Neural cell (in vitro differentiated cells): ENCODE data around the gene OXNAD1. TPM values are rescaled to one million over a fixed set of nuclear protein-coding genes. Genes with fewer than 3 reads are reported as not detected.

Experiments used
- H2AFZ ChIP-seq: fragments of 200-600, 300-800 bp; sonication (generic), shearing (Covaris generic); 2 replicates; pipeline ENCODE4 v1.6.0; 2014; ENCODE audit warnings: low read depth, mild to moderate bottlenecking, antibody characterized with exemption, low read length, moderate library complexity
- H3F3A ChIP-seq: fragments of 200-600 bp; shearing (Covaris generic); 2 replicates; pipeline ENCODE4 v1.6.1; 2016; ENCODE audit warnings: mild to moderate bottlenecking, moderate library complexity, mixed read lengths, antibody characterized with exemption, low read length; ENCODE audit not compliant: insufficient read depth, poor library complexity, severe bottlenecking
- H3K27ac ChIP-seq: fragments of 200-600, 300-800 bp; sonication (generic), shearing (Covaris generic); 2 replicates; pipeline ENCODE4 v1.5.1; 2014; ENCODE audit warnings: mild to moderate bottlenecking, low read length, moderate library complexity
- H3K27me3 ChIP-seq: fragments of 300-800, 200-600 bp; sonication (generic), shearing (Covaris generic); 2 replicates; pipeline ENCODE4 v1.6.0; 2014; ENCODE audit warnings: mild to moderate bottlenecking, low read depth, low read length, moderate library complexity; ENCODE audit not compliant: insufficient read depth
- H3K36me3 ChIP-seq: fragments of 300-800, 200-600 bp; sonication (generic), shearing (Covaris generic); 2 replicates; pipeline ENCODE4 v1.5.1; 2014; ENCODE audit warnings: mild to moderate bottlenecking, antibody characterized with exemption, low read length, moderate library complexity; ENCODE audit not compliant: insufficient read depth
- H3K4me2 ChIP-seq: fragments of 300-800, 200-600 bp; sonication (generic), shearing (Covaris generic); 2 replicates; pipeline ENCODE4 v1.6.0; 2014; ENCODE audit warnings: mild to moderate bottlenecking, low read length
- H3K4me3 ChIP-seq: fragments of 300-800, 200-600 bp; sonication (generic), shearing (Covaris generic); 2 replicates; pipeline ENCODE4 v1.5.1; 2014; ENCODE audit warnings: mild to moderate bottlenecking, low read length, moderate library complexity
- H3K79me2 ChIP-seq: fragments of 200-600 bp; shearing (Covaris generic); replicated peaks from 2 replicates; pipeline ENCODE4 v1.6.0; 2014; ENCODE audit warnings: mild to moderate bottlenecking, low read length, moderate library complexity; ENCODE audit not compliant: insufficient read depth
- H3K9ac ChIP-seq: fragments of 300-800, 200-600 bp; sonication (generic), shearing (Covaris generic); 2 replicates; pipeline ENCODE4 v1.6.1; 2016; ENCODE audit warnings: mild to moderate bottlenecking, low read length, mixed read lengths
- H3K9me2 ChIP-seq: fragments of 200-600 bp; shearing (Covaris generic); 2 replicates; pipeline ENCODE4 v1.6.1; 2016; ENCODE audit warnings: mild to moderate bottlenecking, low read length, mixed read lengths; ENCODE audit not compliant: insufficient read depth
- H3K9me3 ChIP-seq: fragments of 200-600, 300-800 bp; sonication (generic), shearing (Covaris generic); 2 replicates; pipeline ENCODE4 v1.6.1; 2016; ENCODE audit warnings: mild to moderate bottlenecking, mixed run types, low read length, moderate library complexity, mixed read lengths
- H4K20me1 ChIP-seq: fragments of 200-600 bp; shearing (Covaris generic); 2 replicates; pipeline ENCODE4 v1.6.1; 2016; ENCODE audit warnings: mild to moderate bottlenecking, mixed run types; ENCODE audit not compliant: insufficient read depth
- EP300 ChIP-seq: fragments of 450-650 bp; conservative IDR thresholded peaks from 2 replicates; pipeline ENCODE4 v1.6.1; 2014; ENCODE audit warnings: antibody characterized with exemption, mild to moderate bottlenecking, moderate library complexity; ENCODE audit not compliant: poor library complexity, severe bottlenecking
- EZH2 ChIP-seq: fragments of 200-600, 300-800 bp; shearing (Covaris generic), sonication (generic); IDR thresholded peaks from 2 replicates; pipeline ENCODE4 v1.6.1; 2014; ENCODE audit warnings: antibody characterized with exemption, low read length, borderline replicate concordance, mild to moderate bottlenecking; ENCODE audit not compliant: insufficient read depth, poor library complexity, severe bottlenecking
- MXI1 ChIP-seq: fragments of 450-650 bp; conservative IDR thresholded peaks from 2 replicates; pipeline ENCODE4 v1.6.1; 2014; ENCODE audit warnings: antibody characterized with exemption, mild to moderate bottlenecking; ENCODE audit not compliant: poor library complexity, severe bottlenecking
- POLR2AphosphoS5 ChIP-seq: IDR thresholded peaks from 2 replicates; pipeline ENCODE4 v1.6.1; 2012
- RAD21 ChIP-seq: fragments of 450-650 bp; conservative IDR thresholded peaks from 2 replicates; pipeline ENCODE4 v1.6.1; 2014; ENCODE audit warnings: antibody characterized with exemption, mild to moderate bottlenecking, moderate library complexity
- SMC3 ChIP-seq: fragments of 450-650 bp; conservative IDR thresholded peaks from 2 replicates; pipeline ENCODE4 v1.6.1; 2014; ENCODE audit warnings: antibody characterized with exemption, mild to moderate bottlenecking, moderate library complexity; ENCODE audit not compliant: poor library complexity
- polyA plus RNA-seq: library from polyadenylated mRNA; depleted of rRNA; stranded (reverse); fragments of >200 nt; gene quantifications from 2 replicates; pipeline ENCODE4 v1.2.3, GENCODE V29; 2014
- TF ChIP-seq, protein P1 (sequence below): IDR thresholded peaks from 2 replicates; pipeline ENCODE4 v1.6.1; 2012; ENCODE audit warnings: borderline replicate concordance
- TF ChIP-seq, protein P2 (sequence below): fragments of 450-650 bp; IDR thresholded peaks from 2 replicates; pipeline ENCODE4 v1.5.1; 2014; ENCODE audit warnings: antibody characterized with exemption, mild to moderate bottlenecking, moderate library complexity; ENCODE audit not compliant: poor library complexity, severe bottlenecking

Gene OXNAD1
- polyA plus RNA-seq, 1 donor from 2014 or later, result 16.4 TPM

DNA sequence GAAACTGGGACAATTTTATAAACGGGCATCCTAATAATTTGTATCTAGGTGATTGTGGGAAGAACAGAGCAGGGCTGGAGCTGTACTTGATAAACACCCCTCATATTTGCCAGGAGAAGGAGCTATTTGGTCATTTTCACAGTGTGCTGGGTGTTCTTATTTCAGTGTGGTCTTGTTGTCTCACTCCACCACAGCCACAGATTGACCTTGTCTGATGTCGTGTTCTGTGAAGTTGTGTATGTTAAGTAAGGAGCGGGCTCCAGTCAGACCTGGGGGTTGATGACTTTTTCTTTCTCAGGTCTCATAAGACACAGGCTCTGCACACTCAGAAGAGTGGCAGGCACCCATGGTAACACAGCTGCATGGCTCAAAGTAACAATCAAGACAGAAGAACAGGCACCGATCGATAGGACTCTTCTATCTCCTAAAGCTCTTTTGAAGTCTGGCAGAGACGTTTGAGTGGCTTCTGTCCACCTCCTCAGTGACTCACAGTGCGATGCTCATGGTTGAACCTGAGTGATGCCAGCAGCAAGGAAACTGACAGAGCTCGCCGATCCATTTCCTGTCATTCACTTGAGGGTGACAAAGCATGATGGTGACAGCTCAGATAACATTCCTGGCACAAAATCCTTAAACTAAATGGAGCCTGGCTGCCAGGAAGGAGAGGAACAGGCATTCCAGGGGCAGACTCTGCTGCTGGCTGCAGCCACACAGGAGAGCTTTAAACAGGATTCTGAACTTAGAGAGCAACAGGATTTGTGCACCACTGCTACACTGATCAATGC lies 21.1 kb upstream of the OXNAD1 start:
- no peaks in the 10 kb centered on the region for H3K9me2 ChIP-seq
- H3F3A ChIP-seq, result no peaks in the 10 kb centered on the region
- TF ChIP-seq RAD21, result no peak
- no peak for TF ChIP-seq SMC3
- TF ChIP-seq, protein P1, sequence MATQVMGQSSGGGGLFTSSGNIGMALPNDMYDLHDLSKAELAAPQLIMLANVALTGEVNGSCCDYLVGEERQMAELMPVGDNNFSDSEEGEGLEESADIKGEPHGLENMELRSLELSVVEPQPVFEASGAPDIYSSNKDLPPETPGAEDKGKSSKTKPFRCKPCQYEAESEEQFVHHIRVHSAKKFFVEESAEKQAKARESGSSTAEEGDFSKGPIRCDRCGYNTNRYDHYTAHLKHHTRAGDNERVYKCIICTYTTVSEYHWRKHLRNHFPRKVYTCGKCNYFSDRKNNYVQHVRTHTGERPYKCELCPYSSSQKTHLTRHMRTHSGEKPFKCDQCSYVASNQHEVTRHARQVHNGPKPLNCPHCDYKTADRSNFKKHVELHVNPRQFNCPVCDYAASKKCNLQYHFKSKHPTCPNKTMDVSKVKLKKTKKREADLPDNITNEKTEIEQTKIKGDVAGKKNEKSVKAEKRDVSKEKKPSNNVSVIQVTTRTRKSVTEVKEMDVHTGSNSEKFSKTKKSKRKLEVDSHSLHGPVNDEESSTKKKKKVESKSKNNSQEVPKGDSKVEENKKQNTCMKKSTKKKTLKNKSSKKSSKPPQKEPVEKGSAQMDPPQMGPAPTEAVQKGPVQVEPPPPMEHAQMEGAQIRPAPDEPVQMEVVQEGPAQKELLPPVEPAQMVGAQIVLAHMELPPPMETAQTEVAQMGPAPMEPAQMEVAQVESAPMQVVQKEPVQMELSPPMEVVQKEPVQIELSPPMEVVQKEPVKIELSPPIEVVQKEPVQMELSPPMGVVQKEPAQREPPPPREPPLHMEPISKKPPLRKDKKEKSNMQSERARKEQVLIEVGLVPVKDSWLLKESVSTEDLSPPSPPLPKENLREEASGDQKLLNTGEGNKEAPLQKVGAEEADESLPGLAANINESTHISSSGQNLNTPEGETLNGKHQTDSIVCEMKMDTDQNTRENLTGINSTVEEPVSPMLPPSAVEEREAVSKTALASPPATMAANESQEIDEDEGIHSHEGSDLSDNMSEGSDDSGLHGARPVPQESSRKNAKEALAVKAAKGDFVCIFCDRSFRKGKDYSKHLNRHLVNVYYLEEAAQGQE, result no peak
- no peak for TF ChIP-seq POLR2AphosphoS5
- no peaks in the 10 kb centered on the region for H4K20me1 ChIP-seq
- H3K9me3 ChIP-seq, result no peaks in the 10 kb centered on the region
- no peak overlapping the region for H3K9ac ChIP-seq
- no peak overlapping the region for H3K4me3 ChIP-seq
- H3K4me2 ChIP-seq, result no peak overlapping the region
- no peaks in the 10 kb centered on the region for H3K79me2 ChIP-seq
- no peak overlapping the region for H2AFZ ChIP-seq
- no peak overlapping the region for H3K27ac ChIP-seq
- no peaks in the 10 kb centered on the region for H3K27me3 ChIP-seq
- no peaks in the 10 kb centered on the region for H3K36me3 ChIP-seq

DNA sequence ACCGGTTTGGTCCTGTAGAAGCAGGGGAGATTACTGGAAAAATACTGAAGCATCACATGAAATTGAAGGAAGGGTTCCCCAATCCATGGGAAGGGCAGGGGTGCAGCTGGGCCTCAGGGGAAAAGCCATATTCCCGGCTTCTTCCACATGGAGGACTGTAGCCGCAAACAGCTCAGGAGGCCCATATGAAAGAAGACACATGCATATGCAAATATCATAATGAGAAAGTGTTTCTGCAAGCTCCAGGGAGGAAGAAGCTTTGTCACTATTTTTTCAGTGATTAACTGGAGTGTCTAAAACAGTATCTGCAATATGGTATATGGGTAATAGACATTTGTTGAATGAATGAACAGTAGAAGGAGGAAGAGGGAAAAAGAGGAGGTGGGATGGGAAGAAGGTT lies 19.4 kb upstream of the OXNAD1 start:
- H3K4me3 ChIP-seq, result no peak overlapping the region
- TF ChIP-seq SMC3, result no peak
- TF ChIP-seq, protein P2, sequence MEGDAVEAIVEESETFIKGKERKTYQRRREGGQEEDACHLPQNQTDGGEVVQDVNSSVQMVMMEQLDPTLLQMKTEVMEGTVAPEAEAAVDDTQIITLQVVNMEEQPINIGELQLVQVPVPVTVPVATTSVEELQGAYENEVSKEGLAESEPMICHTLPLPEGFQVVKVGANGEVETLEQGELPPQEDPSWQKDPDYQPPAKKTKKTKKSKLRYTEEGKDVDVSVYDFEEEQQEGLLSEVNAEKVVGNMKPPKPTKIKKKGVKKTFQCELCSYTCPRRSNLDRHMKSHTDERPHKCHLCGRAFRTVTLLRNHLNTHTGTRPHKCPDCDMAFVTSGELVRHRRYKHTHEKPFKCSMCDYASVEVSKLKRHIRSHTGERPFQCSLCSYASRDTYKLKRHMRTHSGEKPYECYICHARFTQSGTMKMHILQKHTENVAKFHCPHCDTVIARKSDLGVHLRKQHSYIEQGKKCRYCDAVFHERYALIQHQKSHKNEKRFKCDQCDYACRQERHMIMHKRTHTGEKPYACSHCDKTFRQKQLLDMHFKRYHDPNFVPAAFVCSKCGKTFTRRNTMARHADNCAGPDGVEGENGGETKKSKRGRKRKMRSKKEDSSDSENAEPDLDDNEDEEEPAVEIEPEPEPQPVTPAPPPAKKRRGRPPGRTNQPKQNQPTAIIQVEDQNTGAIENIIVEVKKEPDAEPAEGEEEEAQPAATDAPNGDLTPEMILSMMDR, result no peak
- no peaks in the 10 kb centered on the region for H3K9me3 ChIP-seq
- no peaks in the 10 kb centered on the region for H4K20me1 ChIP-seq
- no peak overlapping the region for H3K9ac ChIP-seq
- H3K36me3 ChIP-seq, result no peaks in the 10 kb centered on the region
- H3K27ac ChIP-seq, result no peak overlapping the region
- H2AFZ ChIP-seq, result no peak overlapping the region
- no peaks in the 10 kb centered on the region for H3F3A ChIP-seq
- H3K79me2 ChIP-seq, result no peaks in the 10 kb centered on the region
- H3K27me3 ChIP-seq, result no peaks in the 10 kb centered on the region
- H3K9me2 ChIP-seq, result no peaks in the 10 kb centered on the region
- H3K4me2 ChIP-seq, result no peak overlapping the region

DNA sequence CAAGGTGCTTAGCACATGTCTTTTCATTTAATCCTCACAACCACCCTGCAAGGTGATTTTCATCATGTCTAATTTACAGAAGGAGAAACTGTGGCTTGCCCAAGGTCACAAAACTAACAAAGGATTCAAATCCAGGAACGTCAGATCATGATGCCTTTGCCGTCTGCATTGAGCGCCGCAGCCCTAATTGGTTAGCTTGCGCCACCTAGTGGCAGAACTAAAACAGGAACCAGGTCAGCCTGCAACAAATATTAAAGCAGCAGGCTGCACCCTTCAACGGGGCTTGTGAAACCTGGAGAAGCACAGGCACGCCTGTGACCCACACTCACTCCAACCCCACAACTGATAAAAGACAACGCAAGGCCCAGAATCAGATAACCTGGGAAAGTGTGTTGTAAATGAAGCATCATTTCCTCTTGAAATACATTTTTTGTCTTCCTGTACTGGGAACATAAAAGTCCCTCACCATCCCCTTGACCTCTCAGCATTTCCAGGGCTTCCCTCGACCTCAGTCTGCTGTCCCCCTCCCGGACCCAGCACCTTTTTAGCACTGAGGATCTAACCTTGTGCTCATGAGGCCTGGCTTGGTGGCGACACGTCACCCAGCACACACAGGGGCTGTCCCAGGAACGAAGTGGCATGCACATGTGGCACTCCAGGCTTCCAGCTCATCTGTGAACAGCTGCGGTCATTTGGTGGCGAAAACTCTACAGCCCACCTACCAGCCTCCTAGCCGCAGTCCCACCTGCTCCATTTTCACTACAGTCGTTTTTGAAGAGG lies 17.5 kb upstream of the OXNAD1 start:
- Histone ChIP-seq H3K4me2 (no peak overlapping the region), H3K36me3 (no peaks in the 10 kb centered on the region), H3K9me2 (no peaks in the 10 kb centered on the region), H3K4me3 (no peak overlapping the region), H3K79me2 (no peaks in the 10 kb centered on the region), H3F3A (no peaks in the 10 kb centered on the region), H2AFZ (peak overlapping the region; percentile 86), H3K9me3 (no peaks in the 10 kb centered on the region), H3K27ac (peak overlapping the region; percentile 48), H3K9ac (peak overlapping the region; percentile 33), H4K20me1 (no peaks in the 10 kb centered on the region), H3K27me3 (no peaks in the 10 kb centered on the region)
- peak; percentile 96 for TF ChIP-seq RAD21
- TF ChIP-seq, protein P1, result no peak
- peak; percentile 98 for TF ChIP-seq SMC3
- peak; percentile 24 for TF ChIP-seq EP300
- no peak for TF ChIP-seq EZH2
- peak; percentile 23 for TF ChIP-seq MXI1
- TF ChIP-seq POLR2AphosphoS5, result no peak
- TF ChIP-seq, protein P2, result peak; percentile 98
